ENCODE measurements around the gene TNFRSF9. TPM values are rescaled to one million over a fixed set of nuclear protein-coding genes. Genes with fewer than 3 reads are reported as not detected.

TNFRSF9 gene
- polyA plus RNA-seq (0.03 to 0.06 TPM in 2 of 3 replicates, not detected in the other), polyA minus RNA-seq (0.10 TPM in 1 of 3 replicates, not detected in the others)
- not detected for polyA plus RNA-seq (2011; ENCODE audit: low read depth)
- polyA plus RNA-seq (2011; cell fraction: cytosol; rRNA removed): not detected in 2 replicates
- not detected in 2 replicates for polyA plus RNA-seq (2011; cell fraction: nucleus; rRNA removed)
- not detected in 2 replicates for polyA plus RNA-seq (2012; ENCODE audit: low replicate concordance)
- polyA minus RNA-seq (2011; cell fraction: cytosol; rRNA and poly(A)+ RNA removed): not detected
- polyA minus RNA-seq (2011; cell fraction: nucleus; rRNA and poly(A)+ RNA removed): 0.11 TPM in 1 of 2 replicates, not detected in the other

DNA sequence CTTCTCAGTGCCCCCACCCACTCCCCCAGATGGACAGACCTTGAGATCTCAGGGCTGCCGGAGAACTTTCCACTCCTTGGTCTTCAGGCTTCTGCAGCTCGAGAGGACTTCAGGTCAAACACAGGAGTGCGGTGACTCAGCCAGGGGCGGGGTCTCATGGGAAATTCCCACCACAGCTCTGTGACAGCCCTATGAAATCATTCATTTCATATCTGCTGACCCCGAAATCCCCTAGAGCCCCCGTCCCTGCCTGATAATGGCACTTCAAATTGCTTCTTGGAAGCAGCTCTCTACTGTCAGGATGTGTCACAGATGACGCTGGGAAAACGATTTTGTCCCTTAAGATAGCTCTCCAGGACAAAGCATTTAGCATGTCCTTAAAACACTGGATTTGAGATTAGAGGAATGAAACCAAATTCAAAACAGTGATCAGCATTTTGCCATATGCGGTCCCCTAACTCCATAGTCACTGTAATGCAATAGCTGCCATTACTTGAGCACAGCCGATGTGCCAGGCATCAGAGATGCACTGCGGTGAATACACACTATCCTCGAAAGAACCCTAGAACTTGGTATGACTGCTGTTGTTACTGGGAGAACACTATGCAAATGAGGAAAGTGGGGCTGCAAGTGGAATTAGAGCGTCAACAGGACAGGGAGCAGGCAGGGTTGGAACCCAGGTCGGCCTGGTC, at the start of gene TNFRSF9:
Gene TNFRSF9 (minus strand): TSS at position 95 of the 692 bp plus-strand sequence. CDS start 845 bp downstream, outside the sequence.
- H2AFZ ChIP-seq (ENCODE audit: control insufficient read depth, low read length): no peak within 1 kb of the TSS
- dilution Hi-C loops (cut with MboI; ENCODE audit: extremely low pct_ligation_motif_present, low sequenced_read_pairs): no loop called here
- peaks cover 2% of the 10 kb centered on the region for H3K4me1 ChIP-seq (ENCODE audit: control insufficient read depth, extremely low read depth, insufficient read depth, low read length)

GRCh38 chr1:7989762-7990428, 49.3 kb upstream of the TNFRSF9 start:
- Histone ChIP-seq H3K27ac (ENCODE audit: control insufficient read depth, insufficient read depth, low read length) (no peak overlapping the region), H3K4me3 (ENCODE audit: control insufficient read depth in 2 of 3, extremely low read depth in 1 of 3, insufficient read depth in 2 of 3, low read depth in 1 of 3, low read length in 3 of 3) (no peak overlapping the region), H3K4me1 (ENCODE audit: control insufficient read depth, extremely low read depth, insufficient read depth, low read length) (peaks cover 12% of the 10 kb centered on the region), H4K20me1 (ENCODE audit: control insufficient read depth, extremely low read depth, insufficient read depth, low read length) (no peaks in the 10 kb centered on the region), H3K4me2 (ENCODE audit: control insufficient read depth, extremely low read depth, insufficient read depth, low read depth, low read length) (no peak overlapping the region), H3K79me2 (ENCODE audit: control insufficient read depth, insufficient read depth, low read length) (no peaks in the 10 kb centered on the region), H3K9me3 (ENCODE audit: control insufficient read depth, low read depth, low read length) (no peaks in the 10 kb centered on the region), H3K27me3 (ENCODE audit: control insufficient read depth, extremely low read depth, insufficient read depth, low read length) (no peaks in the 10 kb centered on the region), H3K9me1 (ENCODE audit: control insufficient read depth, extremely low read depth, insufficient read depth, low read length) (no peaks in the 10 kb centered on the region), H2AFZ (ENCODE audit: control insufficient read depth, low read length) (no peak overlapping the region), H3K36me3 (ENCODE audit: control insufficient read depth in 2 of 2, extremely low read depth in 1 of 2, insufficient read depth in 2 of 2, low read length in 2 of 2) (peaks cover 14 to 15% of the 10 kb centered on the region in 2 experiments), H3K9ac (ENCODE audit: control insufficient read depth, extremely low read depth, insufficient read depth, low read length) (no peak overlapping the region)
- TF ChIP-seq, protein P1, sequence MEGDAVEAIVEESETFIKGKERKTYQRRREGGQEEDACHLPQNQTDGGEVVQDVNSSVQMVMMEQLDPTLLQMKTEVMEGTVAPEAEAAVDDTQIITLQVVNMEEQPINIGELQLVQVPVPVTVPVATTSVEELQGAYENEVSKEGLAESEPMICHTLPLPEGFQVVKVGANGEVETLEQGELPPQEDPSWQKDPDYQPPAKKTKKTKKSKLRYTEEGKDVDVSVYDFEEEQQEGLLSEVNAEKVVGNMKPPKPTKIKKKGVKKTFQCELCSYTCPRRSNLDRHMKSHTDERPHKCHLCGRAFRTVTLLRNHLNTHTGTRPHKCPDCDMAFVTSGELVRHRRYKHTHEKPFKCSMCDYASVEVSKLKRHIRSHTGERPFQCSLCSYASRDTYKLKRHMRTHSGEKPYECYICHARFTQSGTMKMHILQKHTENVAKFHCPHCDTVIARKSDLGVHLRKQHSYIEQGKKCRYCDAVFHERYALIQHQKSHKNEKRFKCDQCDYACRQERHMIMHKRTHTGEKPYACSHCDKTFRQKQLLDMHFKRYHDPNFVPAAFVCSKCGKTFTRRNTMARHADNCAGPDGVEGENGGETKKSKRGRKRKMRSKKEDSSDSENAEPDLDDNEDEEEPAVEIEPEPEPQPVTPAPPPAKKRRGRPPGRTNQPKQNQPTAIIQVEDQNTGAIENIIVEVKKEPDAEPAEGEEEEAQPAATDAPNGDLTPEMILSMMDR (optimal IDR thresholded peaks at IDR 0.05 in 1 of 3, IDR thresholded peaks at IDR 0.05 in 1 of 3, conservative IDR thresholded peaks at IDR 0.05 in 1 of 3; ENCODE audit: extremely low read depth in 1 of 3, insufficient read depth in 2 of 3, low read length in 3 of 3): no peak
- TF ChIP-seq EZH2 (IDR thresholded peaks at IDR 0.05; ENCODE audit: low read length): no peak
- dilution Hi-C loops (cut with MboI; ENCODE audit: extremely low pct_ligation_motif_present, low sequenced_read_pairs): no loop called here
- DNase-seq (ENCODE audit: low read depth, low spot score): no peak
- no peak for FAIRE-seq

More for the DNA sequence above, at the start of gene TNFRSF9:
- Histone ChIP-seq H3K4me3 (ENCODE audit: control insufficient read depth in 2 of 3, extremely low read depth in 1 of 3, insufficient read depth in 2 of 3, low read depth in 1 of 3, low read length in 3 of 3) (no peak within 1 kb of the TSS), H3K27ac (ENCODE audit: control insufficient read depth, insufficient read depth, low read length) (no peak within 1 kb of the TSS), H3K9me1 (ENCODE audit: control insufficient read depth, extremely low read depth, insufficient read depth, low read length) (no peaks in the 10 kb centered on the region), H3K9ac (ENCODE audit: control insufficient read depth, extremely low read depth, insufficient read depth, low read length) (no peak within 1 kb of the TSS), H3K79me2 (ENCODE audit: control insufficient read depth, insufficient read depth, low read length) (no peaks in the 10 kb centered on the region), H3K4me2 (ENCODE audit: control insufficient read depth, extremely low read depth, insufficient read depth, low read depth, low read length) (no peak within 1 kb of the TSS), H3K36me3 (ENCODE audit: control insufficient read depth in 2 of 2, extremely low read depth in 1 of 2, insufficient read depth in 2 of 2, low read length in 2 of 2) (no peaks in the 10 kb centered on the region), H3K27me3 (ENCODE audit: control insufficient read depth, extremely low read depth, insufficient read depth, low read length) (peaks cover 26% of the 10 kb centered on the region), H4K20me1 (ENCODE audit: control insufficient read depth, extremely low read depth, insufficient read depth, low read length) (no peaks in the 10 kb centered on the region), H3K9me3 (ENCODE audit: control insufficient read depth, low read depth, low read length) (no peaks in the 10 kb centered on the region)
- FAIRE-seq: no peak
- no peak for TF ChIP-seq EZH2 (IDR thresholded peaks at IDR 0.05; ENCODE audit: low read length)
- TF ChIP-seq, protein P1 (optimal IDR thresholded peaks at IDR 0.05 in 1 of 3, IDR thresholded peaks at IDR 0.05 in 1 of 3, conservative IDR thresholded peaks at IDR 0.05 in 1 of 3; ENCODE audit: extremely low read depth in 1 of 3, insufficient read depth in 2 of 3, low read length in 3 of 3): no peak
- no peak for DNase-seq (ENCODE audit: low read depth, low spot score)

Data from keratinocyte (primary cell).